Measurements from ENCODE around the gene UACA. TPM values are rescaled to one million over a fixed set of nuclear protein-coding genes. Genes with fewer than 3 reads are reported as not detected.

Gene UACA
- total RNA-seq, 1 donor from 2014 or later: 5.2 TPM

GRCh38 chr15:70797464-70797863, 34.1 kb upstream of the UACA start:
- no peak overlapping the region for H3K27ac Mint-ChIP-seq (ENCODE audit: unreplicated experiment)
- no peaks in the 10 kb centered on the region for H3K36me3 Mint-ChIP-seq (ENCODE audit: unreplicated experiment)
- no peaks in the 10 kb centered on the region for H3K9me3 Mint-ChIP-seq (ENCODE audit: unreplicated experiment)
- H3K4me3 Mint-ChIP-seq (ENCODE audit: unreplicated experiment): no peak overlapping the region
- peaks cover 2% of the 10 kb centered on the region for H3K4me1 Mint-ChIP-seq (ENCODE audit: low read depth, unreplicated experiment)
- TF ChIP-seq, protein P1, sequence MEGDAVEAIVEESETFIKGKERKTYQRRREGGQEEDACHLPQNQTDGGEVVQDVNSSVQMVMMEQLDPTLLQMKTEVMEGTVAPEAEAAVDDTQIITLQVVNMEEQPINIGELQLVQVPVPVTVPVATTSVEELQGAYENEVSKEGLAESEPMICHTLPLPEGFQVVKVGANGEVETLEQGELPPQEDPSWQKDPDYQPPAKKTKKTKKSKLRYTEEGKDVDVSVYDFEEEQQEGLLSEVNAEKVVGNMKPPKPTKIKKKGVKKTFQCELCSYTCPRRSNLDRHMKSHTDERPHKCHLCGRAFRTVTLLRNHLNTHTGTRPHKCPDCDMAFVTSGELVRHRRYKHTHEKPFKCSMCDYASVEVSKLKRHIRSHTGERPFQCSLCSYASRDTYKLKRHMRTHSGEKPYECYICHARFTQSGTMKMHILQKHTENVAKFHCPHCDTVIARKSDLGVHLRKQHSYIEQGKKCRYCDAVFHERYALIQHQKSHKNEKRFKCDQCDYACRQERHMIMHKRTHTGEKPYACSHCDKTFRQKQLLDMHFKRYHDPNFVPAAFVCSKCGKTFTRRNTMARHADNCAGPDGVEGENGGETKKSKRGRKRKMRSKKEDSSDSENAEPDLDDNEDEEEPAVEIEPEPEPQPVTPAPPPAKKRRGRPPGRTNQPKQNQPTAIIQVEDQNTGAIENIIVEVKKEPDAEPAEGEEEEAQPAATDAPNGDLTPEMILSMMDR (IDR thresholded peaks at IDR 0.05; ENCODE audit: partially characterized antibody, unreplicated experiment): no peak
- H3K27me3 Mint-ChIP-seq (ENCODE audit: unreplicated experiment): no peaks in the 10 kb centered on the region
- no peak for DNase-seq

GRCh38 chr15:70796516-70797310, 33.4 kb upstream of the UACA start:
- Mint-ChIP-seq H3K4me1 (ENCODE audit: low read depth, unreplicated experiment) (no peaks in the 10 kb centered on the region), H3K36me3 (ENCODE audit: unreplicated experiment) (no peaks in the 10 kb centered on the region), H3K4me3 (ENCODE audit: unreplicated experiment) (no peak overlapping the region), H3K27me3 (ENCODE audit: unreplicated experiment) (no peaks in the 10 kb centered on the region), H3K9me3 (ENCODE audit: unreplicated experiment) (no peaks in the 10 kb centered on the region), H3K27ac (ENCODE audit: unreplicated experiment) (no peak overlapping the region)
- TF ChIP-seq, protein P1 (IDR thresholded peaks at IDR 0.05; ENCODE audit: partially characterized antibody, unreplicated experiment): no peak
- no peak for DNase-seq

DNA sequence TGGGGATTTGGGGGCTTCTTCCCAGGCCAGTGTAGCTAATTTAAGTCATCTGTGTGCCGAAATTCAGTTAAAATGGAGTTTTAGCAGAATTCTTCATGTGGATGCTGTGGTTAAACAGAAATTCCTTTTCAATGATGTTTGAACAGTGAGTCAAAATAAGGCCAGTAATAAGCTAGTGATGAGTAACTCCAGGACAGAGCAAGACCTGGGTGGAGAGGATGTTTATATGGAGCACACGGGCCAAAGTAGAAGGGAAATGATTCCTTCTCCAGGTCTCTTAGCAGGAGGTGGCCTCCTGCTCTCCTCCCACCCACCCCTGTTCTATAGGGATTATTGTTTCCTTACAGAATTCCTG, 31.9 kb upstream of the UACA start:
- no peaks in the 10 kb centered on the region for H3K4me1 Mint-ChIP-seq (ENCODE audit: low read depth, unreplicated experiment)
- H3K9me3 Mint-ChIP-seq (ENCODE audit: unreplicated experiment): no peaks in the 10 kb centered on the region
- no peak for DNase-seq
- TF ChIP-seq, protein P1 (IDR thresholded peaks at IDR 0.05; ENCODE audit: partially characterized antibody, unreplicated experiment): no peak
- H3K27me3 Mint-ChIP-seq (ENCODE audit: unreplicated experiment): no peaks in the 10 kb centered on the region
- H3K27ac Mint-ChIP-seq (ENCODE audit: unreplicated experiment): no peak overlapping the region
- no peaks in the 10 kb centered on the region for H3K36me3 Mint-ChIP-seq (ENCODE audit: unreplicated experiment)
- H3K4me3 Mint-ChIP-seq (ENCODE audit: unreplicated experiment): no peak overlapping the region

DNA sequence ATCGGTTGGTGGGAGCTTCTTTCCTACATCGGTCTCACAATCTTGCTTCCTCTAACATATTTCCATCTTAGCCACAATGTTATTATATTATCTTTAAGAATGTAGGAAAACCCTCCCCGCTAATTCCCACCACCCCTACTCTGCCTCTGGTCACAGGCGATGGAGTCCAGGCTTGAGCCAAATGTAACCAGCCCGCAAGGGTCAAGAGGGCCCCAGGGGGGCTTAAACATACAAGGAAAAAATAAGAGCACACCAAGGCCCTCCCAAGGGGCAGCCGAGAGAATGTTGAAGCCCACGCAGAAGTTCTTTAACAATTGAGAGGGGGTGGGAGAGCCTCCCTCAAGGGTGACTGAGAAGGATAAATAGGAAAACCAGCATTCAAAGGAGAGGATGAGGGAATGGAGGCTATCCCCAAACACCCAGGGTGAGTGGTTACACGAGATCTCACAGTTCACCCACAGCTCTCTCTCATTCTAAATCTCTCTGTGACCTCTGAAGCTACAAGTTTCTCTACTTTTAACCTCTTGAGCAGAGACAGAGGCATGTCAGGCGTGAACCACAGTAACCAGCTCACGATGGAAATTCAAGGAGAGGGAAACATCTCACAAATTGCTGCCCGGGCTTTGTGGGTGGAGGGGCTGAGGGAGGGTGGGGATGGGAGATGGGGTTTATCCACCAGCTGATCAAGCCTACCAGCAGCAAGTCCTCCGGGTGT, 31.4 kb upstream of the UACA start:
- Mint-ChIP-seq H3K9me3 (ENCODE audit: unreplicated experiment) (no peaks in the 10 kb centered on the region), H3K36me3 (ENCODE audit: unreplicated experiment) (no peaks in the 10 kb centered on the region), H3K4me1 (ENCODE audit: low read depth, unreplicated experiment) (no peaks in the 10 kb centered on the region), H3K4me3 (ENCODE audit: unreplicated experiment) (no peak overlapping the region), H3K27ac (ENCODE audit: unreplicated experiment) (no peak overlapping the region), H3K27me3 (ENCODE audit: unreplicated experiment) (no peaks in the 10 kb centered on the region)
- no peak for DNase-seq
- TF ChIP-seq, protein P1 (IDR thresholded peaks at IDR 0.05; ENCODE audit: partially characterized antibody, unreplicated experiment): no peak

GRCh38 chr15:70793694-70794093, 30.3 kb upstream of the UACA start:
- DNase-seq: no peak
- H3K4me1 Mint-ChIP-seq (ENCODE audit: low read depth, unreplicated experiment): no peaks in the 10 kb centered on the region
- H3K4me3 Mint-ChIP-seq (ENCODE audit: unreplicated experiment): no peak overlapping the region
- H3K27ac Mint-ChIP-seq (ENCODE audit: unreplicated experiment): no peak overlapping the region
- no peaks in the 10 kb centered on the region for H3K9me3 Mint-ChIP-seq (ENCODE audit: unreplicated experiment)
- TF ChIP-seq, protein P1 (IDR thresholded peaks at IDR 0.05; ENCODE audit: partially characterized antibody, unreplicated experiment): no peak
- no peaks in the 10 kb centered on the region for H3K36me3 Mint-ChIP-seq (ENCODE audit: unreplicated experiment)
- no peaks in the 10 kb centered on the region for H3K27me3 Mint-ChIP-seq (ENCODE audit: unreplicated experiment)
